Activated naive CD8-positive, alpha-beta T cell treated with anti-CD3 and anti-CD28 coated beads, Interleukin-2, amount 50 U/mL, for 24 hours (primary cell): ENCODE data around the gene DDHD1.

Experiments used
- ATAC-seq: fragments of 150-1000 bp; cut with Tn5 transposase; one replicate; pipeline ENCODE4 v1.10.0; 2021
- DNase-seq: peaks from one replicate; pipeline ENCODE4 v3.0.0; 2021
- H3K27ac Mint-ChIP-seq: one replicate; pipeline ENCODE4 v1.8.0; 2021; ENCODE audit warnings: mild to moderate bottlenecking, mixed read lengths
- H3K27me3 Mint-ChIP-seq: one replicate; pipeline ENCODE4 v1.8.0; 2021; ENCODE audit warnings: mixed read lengths
- H3K36me3 Mint-ChIP-seq: one replicate; pipeline ENCODE4 v1.8.0; 2021; ENCODE audit warnings: low read depth, mixed read lengths
- H3K4me1 Mint-ChIP-seq: one replicate; pipeline ENCODE4 v1.8.0; 2021; ENCODE audit warnings: mixed read lengths
- H3K4me3 Mint-ChIP-seq: one replicate; pipeline ENCODE4 v1.8.0; 2021; ENCODE audit warnings: mild to moderate bottlenecking, moderate library complexity, mixed read lengths
- H3K9me3 Mint-ChIP-seq: one replicate; pipeline ENCODE4 v1.8.0; 2021; ENCODE audit warnings: mixed read lengths

DDHD1 gene

GRCh38 chr14:52988139-52988538 lies 165.0 kb downstream of the DDHD1 start:
- Mint-ChIP-seq H3K9me3 (no peaks in the 10 kb centered on the region), H3K27ac (no peak overlapping the region), H3K27me3 (no peaks in the 10 kb centered on the region), H3K4me3 (no peak overlapping the region), H3K4me1 (no peaks in the 10 kb centered on the region), H3K36me3 (no peaks in the 10 kb centered on the region)
- DNase-seq (no peak), ATAC-seq (no peak)

- Mint-ChIP-seq H3K9me3 (no peaks in the 10 kb centered on the region), H3K27ac (no peak overlapping the region), H3K27me3 (no peaks in the 10 kb centered on the region), H3K36me3 (no peaks in the 10 kb centered on the region), H3K4me3 (no peak overlapping the region), H3K4me1 (no peaks in the 10 kb centered on the region)
- no peak for DNase-seq
- no peak for ATAC-seq
These were observed 165.6 kb downstream of the DDHD1 start for GRCh38 chr14:52987514-52987913.

GRCh38 chr14:52987042-52987441 lies 166.1 kb downstream of the DDHD1 start:
- DNase-seq (no peak), ATAC-seq (no peak)
- Mint-ChIP-seq H3K27ac (no peak overlapping the region), H3K36me3 (no peaks in the 10 kb centered on the region), H3K27me3 (no peaks in the 10 kb centered on the region), H3K9me3 (no peaks in the 10 kb centered on the region), H3K4me3 (no peak overlapping the region), H3K4me1 (no peaks in the 10 kb centered on the region)
